Activated CD4-positive, CD25-positive, alpha-beta regulatory T cell treated with anti-CD3 and anti-CD28 coated beads, Interleukin-2, amount 50 U/mL, for 24 hours (primary cell): ENCODE data around the gene MRPS2.
"Not testable (repeated sequence)": the region's sequence is repeated elsewhere in the genome, so short reads cannot be mapped to it uniquely, and the experiment has no call there.

ENCODE experiments used
- ATAC-seq, 2 donors: fragments of 150-1000 bp; cut with Tn5 transposase; one replicate each; pipeline ENCODE4 v1.10.0; 2021; ENCODE audit warnings: mild to moderate bottlenecking in 1 of 2, moderate library complexity in 1 of 2

The MRPS2 gene

GRCh38 chr9:135501261-135502167, 1.0 kb downstream of the MRPS2 start:
- ATAC-seq, result no peak

- ATAC-seq, result no peak
These were observed 1.8 kb downstream of the MRPS2 start for GRCh38 chr9:135502168-135502872.

GRCh38 chr9:135502873-135503321, 2.4 kb downstream of the MRPS2 start:
- no peak for ATAC-seq

- ATAC-seq, result no peak
These were observed 3.1 kb downstream of the MRPS2 start for GRCh38 chr9:135503371-135504261.

- ATAC-seq, result peak in 1 of 2 donors; percentile 17
These were observed 4.1 kb downstream of the MRPS2 start for GRCh38 chr9:135504262-135505243.

- no peak for ATAC-seq
These were observed 5.1 kb downstream of the MRPS2 start for GRCh38 chr9:135505406-135506187.

- ATAC-seq, result no peak
These were observed 6.0 kb downstream of the MRPS2 start for GRCh38 chr9:135506327-135507103.

- ATAC-seq, result no peak
These were observed 6.9 kb downstream of the MRPS2 start for GRCh38 chr9:135507104-135508035.

- no peak for ATAC-seq
These were observed 7.8 kb downstream of the MRPS2 start for GRCh38 chr9:135508211-135508820.

GRCh38 chr9:135509458-135509857, 9.0 kb downstream of the MRPS2 start:
- no peak for ATAC-seq

- no peak for ATAC-seq
These were observed 11.7 kb downstream of the MRPS2 start for GRCh38 chr9:135512241-135512603.

GRCh38 chr9:135512904-135513303, 12.4 kb downstream of the MRPS2 start:
- no peak for ATAC-seq

GRCh38 chr9:135513351-135513846, 12.9 kb downstream of the MRPS2 start:
- no peak for ATAC-seq

- ATAC-seq, result not testable (repeated sequence)
These were observed 13.4 kb downstream of the MRPS2 start for GRCh38 chr9:135513906-135514305.

- ATAC-seq, result no peak
These were observed 14.0 kb downstream of the MRPS2 start for GRCh38 chr9:135514342-135515082.

- ATAC-seq, result no peak
These were observed 14.8 kb downstream of the MRPS2 start for GRCh38 chr9:135515083-135515951.
